Measurements from ENCODE around the gene POFUT2.

DNA sequence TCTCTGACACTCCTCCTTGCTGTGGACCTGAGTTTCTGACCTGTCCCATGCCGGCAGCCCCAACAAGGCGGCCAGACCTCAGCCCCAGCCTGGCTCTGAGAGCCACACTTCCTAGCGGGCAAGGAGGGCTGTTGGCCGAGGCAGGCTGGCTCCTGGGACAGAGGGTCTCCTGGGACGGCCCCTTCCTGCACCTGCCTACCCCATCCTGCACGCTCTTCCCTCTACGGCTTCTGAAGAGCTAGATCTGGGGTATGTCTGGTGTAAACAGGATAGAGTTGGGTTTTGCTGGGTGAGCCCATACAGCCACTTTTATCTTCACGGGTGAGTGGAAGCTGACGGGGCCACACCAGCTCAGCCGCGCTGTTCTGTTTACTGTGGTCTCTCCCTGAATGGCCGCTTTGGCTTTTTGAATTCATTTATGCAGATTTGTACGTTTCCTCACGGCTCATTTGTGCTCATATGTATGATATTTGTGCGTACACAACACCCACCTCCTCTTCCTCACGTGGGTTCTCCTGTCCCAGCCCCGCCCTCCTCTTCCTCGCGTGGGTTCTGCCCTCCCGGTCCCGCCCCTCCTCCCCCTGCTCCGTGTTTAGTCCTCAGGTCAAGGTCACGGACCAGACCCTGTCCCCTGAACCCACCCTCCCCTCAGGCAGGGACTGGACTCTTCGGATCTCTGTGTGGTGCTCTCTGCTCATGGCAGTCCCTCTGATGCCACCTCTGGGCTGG, 34.7 kb upstream of the POFUT2 start:
- TF ChIP-seq, protein P1, sequence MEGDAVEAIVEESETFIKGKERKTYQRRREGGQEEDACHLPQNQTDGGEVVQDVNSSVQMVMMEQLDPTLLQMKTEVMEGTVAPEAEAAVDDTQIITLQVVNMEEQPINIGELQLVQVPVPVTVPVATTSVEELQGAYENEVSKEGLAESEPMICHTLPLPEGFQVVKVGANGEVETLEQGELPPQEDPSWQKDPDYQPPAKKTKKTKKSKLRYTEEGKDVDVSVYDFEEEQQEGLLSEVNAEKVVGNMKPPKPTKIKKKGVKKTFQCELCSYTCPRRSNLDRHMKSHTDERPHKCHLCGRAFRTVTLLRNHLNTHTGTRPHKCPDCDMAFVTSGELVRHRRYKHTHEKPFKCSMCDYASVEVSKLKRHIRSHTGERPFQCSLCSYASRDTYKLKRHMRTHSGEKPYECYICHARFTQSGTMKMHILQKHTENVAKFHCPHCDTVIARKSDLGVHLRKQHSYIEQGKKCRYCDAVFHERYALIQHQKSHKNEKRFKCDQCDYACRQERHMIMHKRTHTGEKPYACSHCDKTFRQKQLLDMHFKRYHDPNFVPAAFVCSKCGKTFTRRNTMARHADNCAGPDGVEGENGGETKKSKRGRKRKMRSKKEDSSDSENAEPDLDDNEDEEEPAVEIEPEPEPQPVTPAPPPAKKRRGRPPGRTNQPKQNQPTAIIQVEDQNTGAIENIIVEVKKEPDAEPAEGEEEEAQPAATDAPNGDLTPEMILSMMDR (conservative IDR thresholded peaks at IDR 0.05; ENCODE audit: low read depth, low read length), result no peak
- no peak for TF ChIP-seq EZH2 (IDR thresholded peaks at IDR 0.05; ENCODE audit: borderline replicate concordance, low read depth, low read length, poor library complexity, severe bottlenecking)
